Panc1 (cell line): ENCODE data around the gene CALCOCO2.
"Not testable (repeated sequence)": the region's sequence is repeated elsewhere in the genome, so short reads cannot be mapped to it uniquely, and the experiment has no call there.

Source experiments
- CTCF ChIP-seq: fragments of 450-650 bp; IDR thresholded peaks from 2 replicates; pipeline ENCODE4 v1.5.1; 2017; ENCODE audit warnings: mild to moderate bottlenecking
- POLR2AphosphoS5 ChIP-seq: IDR thresholded peaks from 2 replicates; pipeline ENCODE4 v1.6.1; 2012; ENCODE audit warnings: mild to moderate bottlenecking, low read depth, low read length, moderate library complexity
- REST ChIP-seq, 2 experiments: IDR thresholded peaks; 2 replicates each; pipeline ENCODE4 v1.6.1; 2011 to 2012; ENCODE audit warnings: low read depth in 2 of 2, control low read depth in 1 of 2, low read length in 1 of 2, mild to moderate bottlenecking in 1 of 2, moderate library complexity in 1 of 2; ENCODE audit not compliant: insufficient read depth in 1 of 2
- SIN3A ChIP-seq: IDR thresholded peaks from 2 replicates; pipeline ENCODE4 v1.6.1; 2012; ENCODE audit warnings: low read depth, mild to moderate bottlenecking, low read length, moderate library complexity, borderline replicate concordance; ENCODE audit not compliant: insufficient read depth
- TCF7L2 ChIP-seq: IDR thresholded peaks from 2 replicates; pipeline ENCODE4 v1.6.1; 2011; ENCODE audit warnings: mild to moderate bottlenecking, low read depth, low read length, inconsistent platforms

GRCh38 chr17:48837458-48837857 is 6.6 kb downstream of the CALCOCO2 start:
- TF ChIP-seq CTCF; REST (IDR thresholded peaks at IDR 0.05; ENCODE audit: insufficient read depth in 1 of 2, low read depth in 2 of 2, low read length in 1 of 2); POLR2AphosphoS5; TCF7L2; SIN3A: not testable (repeated sequence)
